ENCODE data around the gene HMGCL. TPM values are rescaled to one million over a fixed set of nuclear protein-coding genes. Genes with fewer than 3 reads are reported as not detected.
"Not testable (repeated sequence)": the region's sequence is repeated elsewhere in the genome, so short reads cannot be mapped to it uniquely, and the experiment has no call there.

HMGCL gene
- polyA plus RNA-seq, 1 experiment = 39.5 TPM

DNA sequence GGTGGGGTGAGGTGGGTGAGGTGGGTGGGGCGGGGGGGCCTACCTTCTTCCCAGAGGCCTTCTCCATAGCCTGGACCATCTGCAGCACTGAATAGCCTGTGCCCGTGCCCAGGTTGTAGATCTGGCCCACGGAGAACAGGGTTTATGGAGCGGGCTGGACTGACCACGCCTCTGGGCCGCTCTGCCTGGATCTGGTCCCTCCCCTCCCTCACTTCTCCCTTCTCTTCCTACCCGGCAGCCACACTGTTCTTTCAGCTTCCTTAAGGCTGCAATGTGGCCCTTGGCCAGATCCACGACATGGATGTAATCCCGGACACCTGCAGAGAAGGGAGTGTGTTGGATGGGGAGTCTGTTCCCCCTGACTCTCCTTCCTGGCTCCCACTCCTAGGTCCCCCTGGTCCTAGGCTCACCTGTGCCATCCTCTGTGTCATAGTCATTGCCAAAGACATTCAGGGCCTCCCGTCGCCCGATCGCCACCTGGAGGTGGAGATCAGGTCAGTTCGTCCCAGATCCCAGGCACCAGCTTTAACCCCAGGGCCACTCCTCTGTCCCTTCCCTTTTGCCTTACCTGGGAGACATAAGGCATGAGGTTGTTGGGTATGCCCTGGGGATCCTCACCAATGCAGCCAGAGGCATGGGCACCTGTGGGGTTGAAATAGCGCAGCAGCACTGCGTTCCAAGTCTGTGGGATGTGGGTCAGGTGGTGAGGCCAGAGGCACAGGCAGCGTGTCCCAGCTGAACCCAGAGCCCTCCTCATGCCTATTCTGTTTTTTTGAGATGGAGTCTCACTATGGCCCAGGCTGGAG, 28.6 kb downstream of the HMGCL start:
- Histone ChIP-seq H3K27ac (ENCODE audit: low read depth, low read length) (no peak overlapping the region), H3K4me3 (ENCODE audit: low read depth, low read length) (no peak overlapping the region), H3K27me3 (ENCODE audit: control insufficient read depth, insufficient read depth, low read length) (no peaks in the 10 kb centered on the region), H3K9me3 (ENCODE audit: control insufficient read depth, insufficient read depth, low read length) (no peaks in the 10 kb centered on the region; the same call in 1 of the 2 replicates)
- TF ChIP-seq, protein P1, sequence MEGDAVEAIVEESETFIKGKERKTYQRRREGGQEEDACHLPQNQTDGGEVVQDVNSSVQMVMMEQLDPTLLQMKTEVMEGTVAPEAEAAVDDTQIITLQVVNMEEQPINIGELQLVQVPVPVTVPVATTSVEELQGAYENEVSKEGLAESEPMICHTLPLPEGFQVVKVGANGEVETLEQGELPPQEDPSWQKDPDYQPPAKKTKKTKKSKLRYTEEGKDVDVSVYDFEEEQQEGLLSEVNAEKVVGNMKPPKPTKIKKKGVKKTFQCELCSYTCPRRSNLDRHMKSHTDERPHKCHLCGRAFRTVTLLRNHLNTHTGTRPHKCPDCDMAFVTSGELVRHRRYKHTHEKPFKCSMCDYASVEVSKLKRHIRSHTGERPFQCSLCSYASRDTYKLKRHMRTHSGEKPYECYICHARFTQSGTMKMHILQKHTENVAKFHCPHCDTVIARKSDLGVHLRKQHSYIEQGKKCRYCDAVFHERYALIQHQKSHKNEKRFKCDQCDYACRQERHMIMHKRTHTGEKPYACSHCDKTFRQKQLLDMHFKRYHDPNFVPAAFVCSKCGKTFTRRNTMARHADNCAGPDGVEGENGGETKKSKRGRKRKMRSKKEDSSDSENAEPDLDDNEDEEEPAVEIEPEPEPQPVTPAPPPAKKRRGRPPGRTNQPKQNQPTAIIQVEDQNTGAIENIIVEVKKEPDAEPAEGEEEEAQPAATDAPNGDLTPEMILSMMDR (IDR thresholded peaks at IDR 0.05; ENCODE audit: low read depth, low read length) = no peak
- ChIA-PET CTCF (no interaction called here), POLR2A (interaction anchor here (0.7 kb wide), 1 partner anchor 53 kb away, joined by 4 read pairs; no protein-coding TSS in a partner anchor)
- no peak for DNase-seq (ENCODE audit: low read depth, low spot score)

DNA sequence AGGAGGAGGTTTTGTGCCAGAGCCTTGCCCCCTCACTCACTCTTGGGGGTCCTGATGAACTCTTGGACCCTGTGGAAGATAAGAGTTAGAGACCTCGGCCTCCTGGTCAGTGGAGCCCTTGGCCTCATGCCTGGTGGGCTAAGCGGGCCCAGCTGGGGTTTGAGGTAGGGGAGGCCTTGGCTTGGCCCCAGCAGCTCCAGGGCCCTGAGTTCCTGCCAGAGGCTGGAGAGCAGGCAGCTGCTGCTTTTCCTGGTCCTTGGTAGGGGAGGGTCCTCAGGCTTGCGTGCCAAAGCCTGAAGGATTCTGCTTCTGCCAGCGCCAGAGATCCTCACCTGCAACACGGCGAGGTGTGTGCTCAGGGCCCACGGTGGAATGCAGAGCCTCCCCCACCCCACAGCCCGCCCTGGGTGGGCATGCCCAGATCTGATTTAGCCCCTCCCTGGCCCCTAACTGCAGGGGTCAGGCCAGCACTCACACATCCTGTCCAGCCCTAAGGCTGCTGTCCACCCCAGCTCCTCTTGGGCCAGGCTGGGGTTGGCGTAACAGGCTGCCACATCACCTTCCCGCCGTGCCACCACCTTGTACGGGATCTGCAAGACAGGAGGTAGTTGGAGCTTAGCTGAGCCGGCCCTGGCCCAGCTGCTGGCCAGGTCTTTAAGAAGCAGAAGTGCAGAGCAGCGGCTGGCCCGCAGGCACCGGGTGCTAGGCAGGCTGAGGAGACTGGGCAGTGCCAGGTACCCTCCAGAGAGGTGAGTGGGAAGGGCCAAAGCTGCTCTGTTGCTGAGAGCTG, 29.4 kb downstream of the HMGCL start:
- Histone ChIP-seq H3K9me3 (ENCODE audit: control insufficient read depth, insufficient read depth, low read length) (no peaks in the 10 kb centered on the region; the same call in 1 of the 2 replicates), H3K27ac (ENCODE audit: low read depth, low read length) (no peak overlapping the region), H3K4me3 (ENCODE audit: low read depth, low read length) (no peak overlapping the region), H3K27me3 (ENCODE audit: control insufficient read depth, insufficient read depth, low read length) (no peaks in the 10 kb centered on the region)
- TF ChIP-seq, protein P1 (IDR thresholded peaks at IDR 0.05; ENCODE audit: low read depth, low read length) = no peak
- DNase-seq (ENCODE audit: low read depth, low spot score) = no peak
- POLR2A ChIA-PET = no interaction called here
- CTCF ChIA-PET = no interaction called here

DNA sequence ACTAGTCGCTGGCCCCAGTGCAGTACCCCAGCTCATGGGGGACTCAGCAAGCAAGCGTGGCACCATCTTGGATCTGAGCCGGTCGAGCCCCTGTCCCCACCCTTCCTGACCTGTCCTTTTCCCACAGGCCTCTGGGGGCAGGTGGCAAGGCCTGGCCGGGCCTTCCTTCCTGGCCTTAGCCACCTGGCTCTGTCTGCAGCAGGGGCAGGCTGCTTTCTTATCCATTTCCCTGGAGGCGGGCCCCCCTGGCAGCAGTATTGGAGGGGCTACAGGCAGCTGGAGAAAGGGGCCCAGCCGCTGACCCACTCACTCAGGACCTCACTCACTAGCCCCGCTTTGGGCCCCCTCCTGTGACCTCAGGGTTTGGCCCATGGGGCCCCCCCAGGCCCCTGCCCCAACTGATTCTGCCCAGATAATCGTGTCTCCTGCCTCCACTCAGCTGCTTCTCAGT, 30.5 kb downstream of the HMGCL start:
- DNase-seq (ENCODE audit: low read depth, low spot score); POLR2A ChIA-PET: not testable (repeated sequence)
- CTCF ChIA-PET = interaction anchor here (0.9 kb wide), 1 partner anchor 15 kb away, joined by 4 read pairs; no protein-coding TSS in a partner anchor

DNA sequence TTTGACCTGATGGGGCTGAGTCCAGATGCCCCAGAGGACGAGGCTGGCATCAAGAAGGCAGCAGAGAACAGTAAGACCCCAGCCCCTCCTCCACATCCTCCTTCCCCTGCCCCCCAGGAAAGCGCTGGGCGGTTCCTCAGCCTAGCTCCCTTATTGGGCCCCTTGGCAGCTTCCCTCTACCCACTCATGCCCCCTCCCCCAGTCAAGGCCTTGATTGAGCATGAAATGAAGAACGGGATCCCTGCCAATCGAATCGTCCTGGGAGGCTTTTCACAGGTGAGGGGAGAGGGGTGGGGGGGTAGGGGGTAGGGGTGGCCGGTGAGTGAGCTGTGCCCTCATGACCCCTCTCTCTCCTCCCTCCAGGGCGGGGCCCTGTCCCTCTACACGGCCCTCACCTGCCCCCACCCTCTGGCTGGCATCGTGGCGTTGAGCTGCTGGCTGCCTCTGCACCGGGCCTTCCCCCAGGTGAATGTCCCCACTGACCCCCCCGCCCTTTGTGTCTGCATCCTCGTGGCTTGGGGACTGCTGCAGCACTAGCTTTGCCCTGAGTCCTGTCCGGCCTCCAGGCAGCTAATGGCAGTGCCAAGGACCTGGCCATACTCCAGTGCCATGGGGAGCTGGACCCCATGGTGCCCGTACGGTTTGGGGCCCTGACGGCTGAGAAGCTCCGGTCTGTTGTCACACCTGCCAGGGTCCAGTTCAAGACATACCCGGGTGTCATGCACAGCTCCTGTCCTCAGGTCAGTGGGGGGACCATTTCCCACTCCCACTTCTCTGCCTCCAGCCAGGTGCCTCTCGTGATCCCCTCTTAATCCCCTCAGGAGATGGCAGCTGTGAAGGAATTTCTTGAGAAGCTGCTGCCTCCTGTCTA, 31.1 kb downstream of the HMGCL start:
- POLR2A ChIA-PET = no interaction called here
- no peak overlapping the region for H3K4me3 ChIP-seq (ENCODE audit: low read depth, low read length)

More for the DNA sequence above, 30.5 kb downstream of the HMGCL start:
- H3K9me3 ChIP-seq (ENCODE audit: control insufficient read depth, insufficient read depth, low read length); H3K27ac ChIP-seq (ENCODE audit: low read depth, low read length); H3K27me3 ChIP-seq (ENCODE audit: control insufficient read depth, insufficient read depth, low read length); H3K4me3 ChIP-seq (ENCODE audit: low read depth, low read length): not testable (repeated sequence)

More for the DNA sequence above, 31.1 kb downstream of the HMGCL start:
- CTCF ChIA-PET = interaction anchor here (0.9 kb wide), 1 partner anchor 16 kb away, joined by 4 read pairs; no protein-coding TSS in a partner anchor
- Histone ChIP-seq H3K27me3 (ENCODE audit: control insufficient read depth, insufficient read depth, low read length) (no peaks in the 10 kb centered on the region), H3K9me3 (ENCODE audit: control insufficient read depth, insufficient read depth, low read length) (no peaks in the 10 kb centered on the region; the same call in 1 of the 2 replicates), H3K27ac (ENCODE audit: low read depth, low read length) (no peak overlapping the region)
- TF ChIP-seq, protein P1 (IDR thresholded peaks at IDR 0.05; ENCODE audit: low read depth, low read length) = no peak
- DNase-seq (ENCODE audit: low read depth, low spot score) = no peak
